Measurements from ENCODE around the gene PRKG1.
"Not testable (repeated sequence)": the region's sequence is repeated elsewhere in the genome, so short reads cannot be mapped to it uniquely, and the experiment has no call there.

PRKG1 gene

DNA sequence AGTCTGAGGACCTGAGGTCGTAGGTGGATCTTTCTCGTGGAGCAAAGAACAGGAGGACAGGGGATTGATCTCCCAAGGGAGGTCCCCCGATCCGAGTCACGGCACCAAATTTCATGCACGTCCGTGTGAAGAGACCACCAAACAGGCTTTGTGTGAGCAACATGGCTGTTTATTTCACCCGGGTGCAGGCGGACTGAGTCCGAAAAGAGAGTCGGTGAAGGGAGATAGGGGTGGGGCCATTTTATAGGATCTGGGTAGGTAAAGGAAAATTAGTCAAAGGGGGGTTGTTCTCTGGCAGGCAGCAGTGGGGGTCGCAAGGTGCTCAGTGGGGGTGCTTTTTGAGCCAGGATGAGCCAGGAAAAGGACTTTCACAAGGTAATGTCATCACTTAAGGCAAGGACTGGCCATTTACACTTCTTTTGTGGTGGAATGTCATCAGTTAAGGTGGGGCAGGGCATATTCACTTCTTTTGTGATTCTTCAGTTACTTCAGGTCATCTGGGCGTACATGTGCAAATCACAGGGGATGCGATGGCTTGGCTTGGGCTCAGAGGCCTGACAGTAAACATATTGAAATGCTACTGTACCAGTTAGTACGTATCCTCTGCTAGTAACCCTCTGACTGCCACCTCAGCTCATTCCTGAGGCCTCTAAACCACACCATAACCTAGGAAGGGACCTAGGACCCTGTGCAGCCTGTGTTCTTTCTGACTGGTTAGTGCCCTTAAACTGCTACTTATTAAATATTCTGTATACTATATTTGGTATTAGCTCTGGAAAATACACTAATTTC is 964.9 kb downstream of the PRKG1 start:
- not testable (repeated sequence) for DNase-seq

DNA sequence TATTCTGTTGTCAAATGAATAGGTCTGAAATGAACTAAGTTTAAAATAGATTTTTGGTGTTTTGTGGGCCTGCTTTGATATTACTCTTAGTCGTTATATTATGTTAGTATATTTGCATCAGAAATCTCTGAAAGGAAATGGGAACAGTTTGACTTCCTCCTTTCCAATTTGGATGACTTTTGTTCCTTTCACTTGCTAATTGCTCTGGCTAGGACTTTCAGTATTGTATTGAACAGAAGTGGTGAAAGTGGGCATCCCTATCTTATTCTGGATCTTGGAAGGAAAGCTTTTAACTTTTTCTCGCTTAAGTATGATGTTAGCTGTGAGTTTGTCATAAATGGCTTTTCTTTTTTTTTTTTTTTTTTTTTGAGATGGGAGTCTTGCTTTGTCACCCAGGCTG is 966.2 kb downstream of the PRKG1 start:
- DNase-seq = no peak

DNA sequence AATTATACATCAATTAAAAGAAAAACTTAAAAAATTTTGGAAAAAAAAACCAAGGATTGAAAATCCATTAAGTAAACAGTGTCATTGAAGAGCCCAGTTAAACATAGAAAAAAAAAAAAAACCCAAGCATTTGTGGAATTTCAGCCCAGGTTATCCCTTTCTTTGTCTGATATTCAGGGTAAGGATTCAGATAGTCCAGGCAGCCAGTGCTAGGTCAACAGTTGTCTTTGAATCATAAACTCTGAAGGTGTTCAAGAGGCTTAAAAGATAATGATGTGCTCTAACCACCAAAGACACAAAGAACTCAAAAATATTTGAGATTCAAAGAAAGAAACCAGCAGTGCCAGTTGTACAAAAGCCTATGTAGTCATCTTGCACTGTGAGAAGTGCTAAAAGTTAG is 969.5 kb downstream of the PRKG1 start:
- no peak for DNase-seq

DNA sequence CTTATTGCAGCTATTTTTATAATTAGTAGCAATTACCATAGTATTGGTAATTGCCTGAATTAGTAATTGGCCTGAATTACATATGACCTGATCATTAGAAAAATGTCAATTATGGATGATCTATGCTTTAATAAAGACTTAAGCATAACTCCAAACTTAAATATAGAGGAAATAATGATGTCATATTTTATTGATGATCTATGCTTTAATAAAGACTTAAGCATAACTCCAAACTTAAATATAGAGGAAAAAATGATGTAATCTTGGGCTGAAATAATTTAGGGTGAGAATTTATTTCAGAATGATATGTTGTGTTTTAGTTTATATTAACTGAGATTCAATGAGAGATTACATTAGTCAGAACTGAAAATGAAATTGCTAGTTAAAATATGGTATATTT is 973.8 kb downstream of the PRKG1 start:
- no peak for DNase-seq

DNA sequence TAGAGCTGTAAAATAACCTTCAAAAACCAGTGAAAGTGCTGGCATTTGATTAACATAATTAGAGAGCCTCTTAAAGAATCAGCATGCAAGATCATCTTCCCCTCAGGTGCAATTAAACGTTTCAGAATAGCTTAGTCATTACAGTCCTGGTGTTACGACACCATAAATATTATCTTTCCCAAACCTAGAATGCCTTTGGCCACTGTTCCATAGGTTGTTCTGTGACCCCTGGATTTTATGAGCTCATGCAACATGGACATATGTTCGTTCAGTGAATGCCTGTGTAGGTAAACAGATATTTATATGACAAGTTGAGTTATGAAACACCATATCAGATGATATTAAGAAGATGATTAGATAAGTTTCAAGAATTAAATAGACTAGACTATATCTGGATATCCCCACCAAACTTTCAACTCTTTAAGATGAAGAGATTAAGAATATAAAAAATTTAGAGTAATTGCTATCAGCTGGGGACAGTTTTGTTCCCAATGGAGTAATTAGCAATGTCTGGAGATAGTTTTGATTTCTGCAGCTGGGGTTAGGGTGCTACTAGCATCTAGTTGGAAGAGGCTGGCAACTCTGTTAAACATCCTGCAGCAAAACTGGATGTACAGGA is 976.3 kb downstream of the PRKG1 start:
- DNase-seq = no peak

DNA sequence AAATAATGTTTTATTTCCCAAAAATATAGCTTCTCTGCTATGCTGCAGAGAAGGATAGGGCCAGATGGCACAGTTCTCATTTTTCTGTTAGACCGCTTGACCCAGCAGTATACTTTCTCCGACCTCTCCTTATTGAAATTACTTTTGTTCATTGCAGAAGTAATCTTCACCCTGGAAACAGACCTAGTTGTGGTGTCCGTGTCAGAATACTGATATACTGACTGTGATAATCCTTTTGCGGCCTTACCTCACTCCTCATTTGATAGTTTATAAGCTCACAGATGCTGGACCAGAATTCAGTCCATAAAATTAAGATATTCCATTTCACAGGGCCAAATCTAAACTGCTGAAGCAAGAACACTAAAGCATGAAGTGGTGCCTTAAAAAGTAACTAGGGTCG is 979.2 kb downstream of the PRKG1 start:
- DNase-seq = no peak

DNA sequence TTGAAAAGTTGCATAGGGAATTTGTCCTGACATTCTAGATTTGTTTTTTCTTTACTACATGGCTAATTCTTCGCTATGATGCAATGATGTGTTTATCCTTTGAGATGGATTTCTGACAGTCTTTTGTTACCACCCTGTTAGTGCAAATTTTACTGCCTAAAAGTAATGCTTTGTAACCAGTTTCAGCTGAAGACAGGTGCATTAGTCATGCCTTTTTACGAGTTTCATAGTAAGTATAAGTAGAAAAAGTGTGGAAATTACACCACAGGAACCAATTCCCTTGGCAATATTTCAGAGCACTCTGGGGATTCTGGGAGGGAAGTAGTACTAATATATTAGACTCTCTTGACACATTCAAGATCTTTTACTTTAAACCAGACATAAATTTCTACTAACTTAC is 982.0 kb downstream of the PRKG1 start:
- DNase-seq = no peak

DNA sequence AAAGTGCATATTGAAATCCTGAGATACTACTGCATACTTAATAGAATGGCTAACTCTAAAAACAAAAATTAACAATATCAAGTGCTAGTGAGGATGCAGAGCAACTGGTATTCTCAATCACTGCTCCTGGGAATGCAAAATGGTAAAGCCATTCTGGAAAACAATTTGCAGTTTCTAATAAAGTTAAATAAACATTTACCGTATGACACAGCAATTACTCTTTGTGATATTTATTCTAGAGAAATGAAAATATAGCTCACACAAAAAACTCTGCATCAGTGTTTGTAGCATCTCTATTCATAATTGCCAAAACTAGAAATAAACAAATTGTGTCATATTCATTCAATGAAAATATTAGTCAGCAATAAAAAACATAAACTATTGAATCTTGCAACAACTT is 984.8 kb downstream of the PRKG1 start:
- no peak for DNase-seq

DNA sequence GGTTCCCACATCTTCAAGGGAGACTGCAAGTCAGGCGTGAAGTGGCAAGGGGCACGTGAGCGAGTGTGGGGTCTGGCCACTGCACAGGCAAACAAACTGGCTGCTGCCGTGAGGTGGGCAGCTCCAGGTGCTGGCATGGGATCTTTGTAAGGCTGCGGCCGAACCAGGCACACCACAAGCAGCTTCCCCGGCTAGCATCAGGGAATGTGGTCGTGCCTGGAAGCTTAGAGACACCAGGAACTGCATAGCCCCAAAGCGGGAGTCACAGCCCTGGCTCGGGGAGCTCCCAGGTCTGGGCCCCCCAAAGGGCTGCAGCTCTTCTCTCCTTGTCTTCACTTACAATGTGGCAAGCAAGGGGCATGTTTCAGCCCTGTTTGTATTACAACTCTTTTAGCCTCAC is 988.9 kb downstream of the PRKG1 start:
- DNase-seq = no peak

DNA sequence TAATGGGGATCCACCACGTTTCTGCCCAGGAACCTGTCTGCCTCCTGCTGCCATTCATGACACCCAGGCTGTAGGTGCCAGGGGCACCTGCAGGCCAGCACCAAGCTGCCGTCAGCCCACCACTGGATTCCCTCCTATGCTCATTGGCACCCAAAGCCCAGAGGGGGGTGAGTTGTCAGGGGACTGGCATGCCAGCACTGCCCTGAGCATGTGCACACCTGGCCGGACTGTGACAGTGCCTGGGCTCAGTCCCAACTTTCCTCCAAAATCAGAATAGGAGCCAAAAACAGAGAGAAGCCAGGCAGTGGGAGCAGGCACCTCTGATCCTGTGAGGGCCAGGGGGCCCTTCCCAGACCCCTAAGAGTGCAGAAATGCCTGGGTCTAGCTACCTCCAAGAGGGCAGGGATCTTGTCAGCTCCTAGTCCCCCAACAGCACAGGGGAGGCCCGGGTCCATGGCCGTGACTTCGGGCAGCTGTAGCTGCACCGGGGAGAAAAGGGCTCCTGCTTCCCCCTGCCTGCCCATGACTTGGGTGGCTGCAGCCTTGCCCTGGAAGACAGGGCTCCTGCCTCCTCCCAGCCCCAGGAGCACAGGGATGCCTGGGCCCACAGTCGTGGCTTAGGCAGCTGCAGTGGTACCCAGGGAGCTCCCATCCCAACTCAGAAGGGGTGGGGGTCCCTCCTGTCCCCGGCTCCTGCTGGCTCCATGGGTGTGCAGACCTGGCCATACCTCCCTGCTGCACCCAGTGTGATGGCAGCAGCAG is 990.0 kb downstream of the PRKG1 start:
- no peak for DNase-seq

DNA sequence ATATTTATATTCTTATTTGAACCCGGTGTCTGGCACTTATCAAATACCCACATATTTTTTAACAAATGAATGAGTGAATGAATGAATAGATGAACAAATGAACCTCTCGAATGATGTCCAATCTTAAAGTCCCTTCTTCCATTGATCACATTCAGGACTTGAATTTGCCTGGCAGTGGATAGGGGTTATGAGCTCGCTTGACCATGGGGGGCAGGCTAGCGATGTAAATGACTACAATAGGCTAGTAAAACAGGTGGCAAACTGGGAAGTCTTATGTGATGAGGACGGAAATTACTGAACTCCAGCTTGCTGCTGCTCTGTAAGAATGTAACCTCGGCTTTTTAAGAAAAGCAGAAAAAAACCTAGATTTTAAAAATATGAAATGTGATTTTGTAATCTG is 992.1 kb downstream of the PRKG1 start:
- DNase-seq = peak; percentile 22

DNA sequence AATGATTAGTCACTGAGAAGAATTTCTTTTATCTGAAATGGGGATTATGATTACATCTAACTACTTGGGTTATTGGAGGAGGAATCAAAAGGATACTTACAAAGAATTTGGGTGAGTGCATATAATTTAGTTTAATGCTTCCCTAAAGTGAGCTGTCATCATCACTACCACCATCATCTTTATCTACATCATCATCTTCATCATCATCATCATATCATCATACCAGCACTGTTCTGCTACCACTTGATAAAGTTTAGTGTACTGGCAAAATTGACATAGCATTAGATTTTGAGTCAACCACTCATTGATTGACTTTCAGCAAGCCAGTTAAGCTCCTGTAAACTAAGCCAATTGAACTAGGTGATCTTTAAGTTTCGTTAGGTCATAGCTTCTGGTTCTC is 994.2 kb downstream of the PRKG1 start:
- DNase-seq = no peak

DNA sequence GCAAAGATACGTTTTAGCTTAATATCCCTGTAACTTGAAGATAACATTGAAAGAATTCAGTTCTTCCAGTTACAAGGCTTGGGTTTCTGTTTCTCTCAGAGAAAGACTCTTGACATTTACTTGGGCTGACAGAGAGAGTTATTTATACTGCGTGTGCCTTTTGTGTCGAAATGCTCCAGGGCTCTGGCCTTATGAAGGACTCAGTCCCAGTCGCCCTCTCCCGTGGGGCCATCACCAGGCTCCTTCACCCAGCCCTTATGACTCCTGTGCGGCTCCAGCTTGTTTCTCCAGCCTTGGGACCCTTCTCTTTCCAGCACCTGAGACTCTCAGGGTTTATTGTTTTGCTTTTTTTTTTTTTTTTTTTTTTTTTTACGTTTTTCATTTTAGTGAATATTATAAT is 997.5 kb downstream of the PRKG1 start:
- DNase-seq = no peak

DNA sequence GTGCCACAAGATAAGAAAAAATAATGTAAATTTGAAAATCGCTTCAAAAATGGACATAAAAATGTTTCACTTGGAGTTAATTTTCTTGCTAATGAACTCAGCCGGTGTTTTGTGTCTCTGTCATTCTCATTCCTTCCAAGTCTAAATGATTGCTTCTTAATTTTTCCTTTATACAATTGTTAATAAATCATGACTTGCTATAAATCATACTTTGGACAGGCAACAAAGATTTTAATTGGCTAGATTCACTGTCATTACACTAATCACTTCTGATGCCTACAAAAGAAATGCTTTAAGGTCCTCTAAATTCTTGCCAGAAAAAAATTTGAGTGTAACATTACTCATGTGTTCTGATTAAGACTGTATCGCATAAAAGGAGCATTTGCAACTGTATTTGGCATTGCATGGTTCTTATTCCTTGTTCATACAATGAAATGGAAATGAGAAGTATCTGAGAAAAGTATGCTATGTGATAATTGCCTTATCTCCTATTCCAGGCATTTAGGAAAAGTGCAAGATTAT is 1000.3 kb downstream of the PRKG1 start:
- no peak for DNase-seq

DNA sequence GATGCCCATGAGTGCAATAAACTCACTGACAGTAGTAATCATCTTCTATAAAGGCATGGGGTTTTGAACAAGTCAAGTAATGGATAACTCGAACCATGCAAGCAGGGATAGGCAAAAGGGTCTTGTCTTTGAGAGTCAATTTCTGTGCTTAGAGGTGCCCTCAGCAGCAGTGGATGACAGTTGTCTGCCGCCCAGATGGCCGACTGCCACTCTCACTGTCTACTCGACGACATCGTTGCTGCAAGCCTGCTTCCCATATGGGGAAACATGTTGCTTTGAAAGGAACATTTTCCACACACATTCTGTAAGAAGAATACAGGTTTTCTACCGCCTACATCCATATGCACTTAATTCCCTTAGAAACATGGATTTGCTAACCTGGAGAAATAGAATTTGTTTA is 1003.5 kb downstream of the PRKG1 start:
- DNase-seq = no peak

DNA sequence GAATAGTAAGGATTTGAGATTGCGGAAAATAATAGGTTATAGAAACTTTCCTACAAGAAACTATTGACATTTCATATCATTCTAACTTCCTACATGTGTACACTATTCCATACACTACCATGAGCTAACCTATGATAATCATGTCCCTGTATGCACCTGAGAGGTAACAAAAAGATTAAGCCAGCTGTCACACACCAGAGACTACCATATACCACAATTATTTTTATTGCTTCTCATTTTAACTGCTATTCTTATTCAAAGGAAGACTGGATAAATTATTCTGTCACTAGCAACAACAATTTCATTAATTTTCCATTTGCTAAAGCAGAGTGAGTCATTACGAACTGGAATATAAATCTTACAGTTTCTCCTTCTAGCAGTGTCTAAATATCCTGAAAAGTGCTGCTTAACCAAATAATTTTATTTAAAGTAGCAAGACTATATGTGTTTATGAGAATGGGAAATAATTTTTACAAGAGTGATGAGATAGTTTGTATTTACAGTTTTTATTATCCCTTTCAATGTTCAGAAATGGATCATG is 1004.2 kb downstream of the PRKG1 start:
- DNase-seq = no peak

DNA sequence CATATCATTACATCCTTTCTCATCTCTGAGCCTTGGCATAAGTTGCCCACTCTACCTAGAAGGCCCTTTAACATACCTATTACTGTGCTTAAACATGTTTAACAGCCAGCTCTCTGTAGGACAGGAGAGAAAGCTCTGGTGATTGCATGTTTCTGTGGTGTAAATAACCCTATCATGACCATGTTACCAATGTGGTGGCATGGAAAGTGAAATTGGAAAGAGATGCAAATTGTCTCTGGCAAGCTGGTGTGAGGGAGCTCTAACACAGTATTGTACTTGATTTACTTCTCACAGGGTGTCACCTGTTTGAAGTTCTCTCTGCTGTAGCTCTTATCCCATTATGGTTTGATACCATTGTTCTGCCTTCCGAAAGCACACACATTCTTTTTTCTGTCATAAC is 1008.0 kb downstream of the PRKG1 start:
- no peak for DNase-seq

DNA sequence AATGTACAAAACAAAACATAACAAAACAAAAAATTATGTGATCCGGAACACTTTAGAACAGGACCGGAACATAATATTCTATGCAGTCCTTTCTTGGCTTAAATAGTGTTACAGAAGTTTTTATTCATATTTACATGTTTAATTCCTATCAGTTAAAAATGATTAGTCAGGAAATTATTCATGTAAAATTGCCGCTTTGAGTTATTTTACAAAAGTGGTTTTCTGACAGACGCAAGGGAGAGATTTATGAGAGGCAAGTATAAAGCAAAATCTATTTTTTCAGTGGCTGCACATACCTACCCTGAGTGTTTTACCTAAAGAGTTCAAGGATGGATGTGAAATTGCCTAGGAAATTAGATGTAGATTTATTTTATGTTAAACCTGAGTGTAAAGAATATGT is 1009.1 kb downstream of the PRKG1 start:
- no peak for DNase-seq

DNA sequence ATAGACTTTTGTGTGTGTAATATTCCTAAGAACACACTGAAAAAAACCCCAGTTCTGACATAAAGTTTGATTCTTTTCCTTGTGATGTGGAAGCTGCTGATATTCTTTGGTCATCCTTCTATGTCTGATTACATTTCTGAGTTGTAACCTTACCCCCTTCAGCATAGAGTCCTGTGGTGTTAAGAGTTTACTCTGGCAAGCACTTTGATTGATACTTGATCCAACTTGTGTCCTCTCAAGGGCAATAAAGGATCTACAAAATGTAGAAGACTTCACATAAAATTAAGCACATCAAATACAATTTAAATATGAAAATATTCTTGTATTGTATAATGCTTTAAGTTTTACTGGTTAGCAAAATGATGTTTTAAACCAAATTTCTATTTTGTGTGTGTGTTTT is 1018.1 kb downstream of the PRKG1 start:
- no peak for DNase-seq

DNA sequence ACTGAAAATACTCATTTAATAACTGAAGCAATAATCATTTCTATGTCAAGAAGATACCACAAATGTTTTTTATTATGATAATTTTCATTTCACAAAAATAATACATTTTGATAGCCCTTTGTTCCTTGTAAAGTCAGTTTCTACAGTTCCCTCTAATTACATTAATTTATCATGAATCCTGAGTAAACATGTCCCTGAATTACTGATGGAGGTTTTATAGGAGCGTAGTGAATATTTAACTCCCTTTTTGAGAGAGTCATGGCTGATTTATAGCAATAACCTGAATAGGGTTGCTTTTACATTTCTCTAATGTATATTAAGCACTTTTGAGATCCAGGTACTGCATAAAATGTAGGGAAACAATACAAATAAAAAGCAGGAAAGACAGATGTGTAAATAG is 1023.8 kb downstream of the PRKG1 start:
- no peak for DNase-seq

DNA sequence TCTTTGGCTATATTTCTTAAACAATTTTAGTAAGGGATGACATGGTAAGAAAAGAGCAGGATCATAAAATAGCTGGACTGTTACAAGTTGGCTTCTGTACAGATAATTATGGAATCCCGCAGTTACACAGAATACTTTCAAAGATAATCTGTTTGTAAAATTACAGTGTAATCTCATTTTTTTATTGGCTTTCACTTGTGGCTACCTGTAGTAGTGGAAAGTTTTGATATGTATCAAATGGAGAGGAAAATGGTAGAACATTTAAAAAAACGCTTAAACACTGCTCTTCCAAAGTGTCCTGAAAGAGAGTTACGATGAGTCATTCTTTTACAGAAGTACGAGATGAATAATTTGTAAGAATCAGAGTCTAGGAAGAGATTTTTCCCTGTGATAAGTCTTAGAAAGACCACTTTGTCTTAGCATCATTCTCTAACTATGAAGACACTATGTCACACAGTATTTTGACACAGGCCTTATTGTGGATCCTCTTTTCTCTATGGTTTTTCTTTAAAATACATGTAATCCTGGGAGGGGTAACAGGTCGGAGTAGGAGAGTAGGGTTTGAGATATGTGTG is 1024.8 kb downstream of the PRKG1 start:
- no peak for DNase-seq

DNA sequence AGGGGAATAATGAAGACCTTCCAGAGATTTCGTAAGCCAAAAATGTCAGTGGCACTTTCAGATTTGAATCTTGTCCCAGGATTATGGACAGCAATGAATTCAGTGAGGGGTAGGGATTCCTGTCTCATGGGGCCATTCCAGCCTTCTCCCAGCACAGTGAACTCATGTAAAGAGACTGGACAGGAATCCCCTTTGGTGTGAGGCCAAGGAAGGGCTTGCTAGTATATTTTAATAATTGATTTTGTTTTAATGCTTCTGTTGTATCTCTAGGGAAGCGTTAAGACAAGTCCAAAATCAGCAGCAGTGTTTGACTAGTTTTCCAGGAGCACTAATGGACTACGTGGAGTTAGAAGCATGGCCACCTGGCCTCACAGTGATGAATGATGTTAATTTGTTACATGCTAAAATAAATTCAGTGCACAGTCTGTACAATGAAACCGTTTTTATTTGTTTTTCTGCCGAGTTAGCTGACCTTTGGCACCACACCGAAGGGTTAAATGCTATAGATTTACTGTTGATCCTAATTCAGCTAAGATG is 1025.8 kb downstream of the PRKG1 start:
- DNase-seq = no peak

DNA sequence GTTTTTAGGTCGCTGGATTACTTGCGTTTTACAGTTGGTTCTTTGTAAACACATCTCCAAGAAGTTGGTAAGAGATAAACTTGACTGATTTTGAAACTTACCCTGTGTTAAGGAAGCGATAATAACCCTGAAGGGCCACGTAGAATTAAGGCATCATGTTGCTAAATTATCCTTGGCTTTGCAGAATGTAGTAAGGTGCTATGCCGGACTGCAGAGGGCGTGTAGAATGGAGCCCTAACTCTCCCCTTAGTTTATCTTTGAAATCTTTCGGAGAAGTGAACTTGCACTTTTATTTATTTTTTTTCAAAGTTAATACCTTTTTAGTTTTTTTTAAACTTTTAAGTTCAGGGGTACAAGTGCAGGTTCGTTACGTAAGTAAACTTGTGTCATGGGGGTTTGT is 1031.0 kb downstream of the PRKG1 start:
- DNase-seq = no peak
